Ascending aorta (tissue), 2 donors: ENCODE measurements around the gene SMIM31. TPM values are rescaled to one million over a fixed set of nuclear protein-coding genes. Genes with fewer than 3 reads are reported as not detected.

Experiments
- DNase-seq, 2 donors: peaks; one replicate each; pipeline ENCODE4 v3.0.0-alpha.2; 2019; ENCODE audit warnings: low spot score in 2 of 2
- H3K27ac ChIP-seq, 2 donors: fragments of 200-600 bp; sonication (generic); one replicate each; pipeline ENCODE4 v1.5.1; 2016 to 2017; ENCODE audit warnings: mild to moderate bottlenecking in 1 of 2
- H3K27me3 ChIP-seq: fragments of 200-600 bp; sonication (generic); one replicate; pipeline ENCODE4 v1.5.1; 2017
- H3K36me3 ChIP-seq, 2 donors: fragments of 200-600 bp; sonication (generic); one replicate each; pipeline ENCODE4 v1.5.1; 2016
- H3K4me1 ChIP-seq, 2 donors: fragments of 200-600 bp; sonication (generic); one replicate each; pipeline ENCODE4 v1.5.1; 2016 to 2017; ENCODE audit warnings: mild to moderate bottlenecking in 1 of 2
- H3K4me3 ChIP-seq, 2 donors: fragments of 200-600 bp; sonication (generic); one replicate each; pipeline ENCODE4 v1.5.1; 2016 to 2017; ENCODE audit warnings: mild to moderate bottlenecking in 1 of 2
- H3K9me3 ChIP-seq, 2 donors: fragments of 200-600 bp; sonication (generic); one replicate each; pipeline ENCODE4 v1.5.1; 2016
- intact Hi-C: fragments of 100-400 bp; cut with DNase I; formaldehyde crosslinking; loops from one replicate; pipeline ENCODE4 v1.15.1; 2023
- total RNA-seq: library from RNA; depleted of rRNA; stranded (reverse); fragments of >200 nt; gene quantifications from one replicate; pipeline ENCODE4 v1.1.0, GENCODE V29; 2016
- TF ChIP-seq, protein P1 (sequence below), 3 experiments: fragments of 200-600 bp in 2 of 3; fragments of 450-650 bp in 1 of 3; sonication (generic) in 2 of 3; IDR thresholded peaks; one replicate each; pipeline ENCODE4 v1.5.1; 2016 to 2019; ENCODE audit warnings: antibody characterized with exemption in 3 of 3, mild to moderate bottlenecking in 1 of 3, moderate library complexity in 1 of 3

SMIM31 gene
- total RNA-seq, 1 donor from 2014 or later, result not detected

DNA sequence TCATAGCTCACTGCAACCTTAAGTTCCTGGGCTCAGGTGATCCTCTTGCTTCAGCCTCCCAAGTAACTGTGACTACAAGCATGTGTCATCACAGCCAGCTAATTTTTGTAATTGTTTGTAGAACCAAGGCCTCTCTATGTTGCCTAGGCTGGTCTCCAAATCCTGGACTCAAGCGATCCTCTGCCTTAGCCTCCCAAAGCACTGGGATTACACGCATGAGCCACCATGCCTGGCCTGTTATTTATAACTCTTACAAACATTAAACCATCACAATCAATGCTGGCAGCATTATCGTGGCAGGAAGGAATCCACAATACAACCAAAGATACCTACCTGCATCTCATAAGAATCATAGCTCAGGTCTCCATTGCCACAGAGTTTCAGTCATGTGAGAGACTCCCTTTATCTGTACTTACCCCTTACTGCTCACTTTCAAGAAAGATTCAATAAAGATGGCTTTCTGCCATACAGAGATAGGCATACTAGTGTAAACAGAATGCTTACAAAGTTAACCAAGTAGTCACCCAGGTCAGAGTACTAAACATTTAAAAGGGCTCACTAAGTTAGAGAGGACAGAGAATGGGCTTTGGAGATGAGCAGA, 48.5 kb downstream of the SMIM31 start:
- intact Hi-C loops, result no loop called here

DNA sequence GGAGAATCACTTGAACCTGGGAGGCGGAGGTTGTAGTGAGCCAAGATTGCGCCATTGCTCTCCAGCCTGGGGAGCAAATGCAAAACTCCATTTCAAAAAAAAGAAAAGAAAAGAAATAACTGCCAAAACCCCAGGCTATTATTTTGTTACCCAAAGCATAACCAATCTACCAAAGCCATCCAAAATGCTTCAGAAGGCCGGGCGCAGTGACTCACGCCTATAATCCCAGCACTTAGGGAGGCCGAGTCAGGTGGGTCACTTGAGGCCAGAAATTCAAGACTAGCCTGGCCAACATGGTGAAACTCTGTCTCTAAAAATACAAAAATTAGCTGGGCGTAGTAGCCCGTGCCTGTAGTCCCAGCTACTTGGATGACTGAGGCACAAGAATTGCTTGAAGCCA, 49.8 kb downstream of the SMIM31 start:
- Histone ChIP-seq H3K27me3 (no peaks in the 10 kb centered on the region), H3K27ac (no peak overlapping the region), H3K4me3 (no peak overlapping the region), H3K4me1 (no peaks in the 10 kb centered on the region), H3K9me3 (no peaks in the 10 kb centered on the region), H3K36me3 (no peaks in the 10 kb centered on the region)
- intact Hi-C loops, result no loop called here
- TF ChIP-seq, protein P1, sequence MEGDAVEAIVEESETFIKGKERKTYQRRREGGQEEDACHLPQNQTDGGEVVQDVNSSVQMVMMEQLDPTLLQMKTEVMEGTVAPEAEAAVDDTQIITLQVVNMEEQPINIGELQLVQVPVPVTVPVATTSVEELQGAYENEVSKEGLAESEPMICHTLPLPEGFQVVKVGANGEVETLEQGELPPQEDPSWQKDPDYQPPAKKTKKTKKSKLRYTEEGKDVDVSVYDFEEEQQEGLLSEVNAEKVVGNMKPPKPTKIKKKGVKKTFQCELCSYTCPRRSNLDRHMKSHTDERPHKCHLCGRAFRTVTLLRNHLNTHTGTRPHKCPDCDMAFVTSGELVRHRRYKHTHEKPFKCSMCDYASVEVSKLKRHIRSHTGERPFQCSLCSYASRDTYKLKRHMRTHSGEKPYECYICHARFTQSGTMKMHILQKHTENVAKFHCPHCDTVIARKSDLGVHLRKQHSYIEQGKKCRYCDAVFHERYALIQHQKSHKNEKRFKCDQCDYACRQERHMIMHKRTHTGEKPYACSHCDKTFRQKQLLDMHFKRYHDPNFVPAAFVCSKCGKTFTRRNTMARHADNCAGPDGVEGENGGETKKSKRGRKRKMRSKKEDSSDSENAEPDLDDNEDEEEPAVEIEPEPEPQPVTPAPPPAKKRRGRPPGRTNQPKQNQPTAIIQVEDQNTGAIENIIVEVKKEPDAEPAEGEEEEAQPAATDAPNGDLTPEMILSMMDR (IDR thresholded peaks at IDR 0.05), result no peak
- DNase-seq, result no peak

More for the DNA sequence above, 48.5 kb downstream of the SMIM31 start:
- Histone ChIP-seq H3K4me3 (no peak overlapping the region), H3K27me3 (no peaks in the 10 kb centered on the region), H3K36me3 (no peaks in the 10 kb centered on the region), H3K27ac (no peak overlapping the region), H3K9me3 (no peaks in the 10 kb centered on the region), H3K4me1 (no peaks in the 10 kb centered on the region)
- DNase-seq, result no peak
- TF ChIP-seq, protein P1 (IDR thresholded peaks at IDR 0.05), result no peak

DNA sequence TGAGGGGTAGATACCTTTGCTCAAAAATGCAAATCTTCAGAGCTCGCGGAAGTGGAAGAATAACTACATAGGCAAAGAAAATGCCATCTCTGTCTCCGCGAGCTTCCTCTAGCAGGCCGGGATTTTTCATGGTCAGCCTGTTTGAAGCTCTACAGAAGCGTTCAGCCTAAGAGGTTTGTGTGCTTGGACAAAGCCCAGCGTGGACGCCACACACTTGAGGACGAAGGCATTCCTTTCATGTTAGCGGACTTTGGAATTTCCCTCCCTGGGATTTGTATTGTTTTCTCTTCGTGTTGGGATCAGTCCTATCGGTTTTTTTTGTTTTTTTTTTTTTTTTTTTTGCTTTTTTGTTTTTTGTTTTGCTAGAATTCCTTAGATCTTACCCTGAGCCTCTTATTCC, 53.7 kb downstream of the SMIM31 start:
- TF ChIP-seq, protein P1 (IDR thresholded peaks at IDR 0.05), result no peak

GRCh38 chr4:164813554-164813953, 59.6 kb downstream of the SMIM31 start:
- TF ChIP-seq, protein P1 (IDR thresholded peaks at IDR 0.05), result no peak
- H3K27ac ChIP-seq, result no peak overlapping the region
- H3K27me3 ChIP-seq, result no peaks in the 10 kb centered on the region

More for the DNA sequence above, 53.7 kb downstream of the SMIM31 start:
- Histone ChIP-seq H3K27ac (no peak overlapping the region), H3K9me3 (no peaks in the 10 kb centered on the region), H3K4me1 (no peaks in the 10 kb centered on the region), H3K27me3 (no peaks in the 10 kb centered on the region), H3K4me3 (no peak overlapping the region), H3K36me3 (no peaks in the 10 kb centered on the region)
- DNase-seq, result no peak
- intact Hi-C loops, result no loop called here

DNA sequence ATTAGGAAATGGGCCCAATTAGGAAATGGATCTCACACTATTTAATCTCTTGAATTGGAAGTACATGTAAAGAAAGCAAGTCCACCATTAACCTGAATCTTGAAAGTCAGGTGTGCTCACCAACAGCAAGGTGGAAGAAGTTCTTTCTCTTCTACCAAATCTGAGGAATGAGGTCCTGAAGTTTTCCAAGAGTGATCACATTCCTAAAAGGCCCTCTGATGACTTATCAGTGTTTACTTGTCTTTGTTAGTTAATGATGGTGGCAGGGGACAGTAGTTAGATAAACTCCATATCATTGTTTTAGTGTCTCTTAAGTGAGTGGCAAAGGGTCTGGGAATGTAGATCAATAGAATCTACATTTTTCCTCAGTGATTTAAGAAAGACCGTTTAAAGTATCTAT, 61.8 kb downstream of the SMIM31 start:
- Histone ChIP-seq H3K4me3 (no peak overlapping the region), H3K36me3 (no peaks in the 10 kb centered on the region), H3K27me3 (no peaks in the 10 kb centered on the region), H3K4me1 (no peaks in the 10 kb centered on the region), H3K27ac (no peak overlapping the region), H3K9me3 (no peaks in the 10 kb centered on the region)
- intact Hi-C loops, result no loop called here
- TF ChIP-seq, protein P1 (IDR thresholded peaks at IDR 0.05), result no peak
- no peak for DNase-seq

More at GRCh38 chr4:164813554-164813953, 59.6 kb downstream of the SMIM31 start:
- H3K4me1 ChIP-seq, result no peaks in the 10 kb centered on the region
- intact Hi-C loops, result no loop called here
- no peak overlapping the region for H3K4me3 ChIP-seq
- H3K9me3 ChIP-seq, result no peaks in the 10 kb centered on the region
- no peaks in the 10 kb centered on the region for H3K36me3 ChIP-seq
- no peak for DNase-seq

- Histone ChIP-seq H3K4me3 (no peak overlapping the region), H3K27ac (no peak overlapping the region), H3K36me3 (no peaks in the 10 kb centered on the region), H3K9me3 (no peaks in the 10 kb centered on the region), H3K4me1 (no peaks in the 10 kb centered on the region), H3K27me3 (no peaks in the 10 kb centered on the region)
- TF ChIP-seq, protein P1 (IDR thresholded peaks at IDR 0.05), result no peak
- no peak for DNase-seq
- intact Hi-C loops, result no loop called here
Measured at GRCh38 chr4:164819366-164819765, 65.4 kb downstream of the SMIM31 start.
